D721Med (cell line): ENCODE results near the gene LDLRAD4.

ENCODE experiments used
- DNase-seq: peaks from one replicate; pipeline ENCODE4 v3.0.0; 2011; ENCODE audit warnings: low spot score; ENCODE audit not compliant: insufficient read length
- FAIRE-seq: peaks from 2 replicates; lab custom pipeline; 2011; peaks lifted over from hg19 to GRCh38; lab: Jason Lieb, UNC
- TF ChIP-seq, protein P1 (sequence below): IDR thresholded peaks from 2 replicates; pipeline ENCODE4 v1.5.1; 2012; ENCODE audit warnings: mild to moderate bottlenecking, control low read depth; ENCODE audit not compliant: insufficient read depth; ENCODE audit errors: missing control alignments

Gene LDLRAD4

DNA sequence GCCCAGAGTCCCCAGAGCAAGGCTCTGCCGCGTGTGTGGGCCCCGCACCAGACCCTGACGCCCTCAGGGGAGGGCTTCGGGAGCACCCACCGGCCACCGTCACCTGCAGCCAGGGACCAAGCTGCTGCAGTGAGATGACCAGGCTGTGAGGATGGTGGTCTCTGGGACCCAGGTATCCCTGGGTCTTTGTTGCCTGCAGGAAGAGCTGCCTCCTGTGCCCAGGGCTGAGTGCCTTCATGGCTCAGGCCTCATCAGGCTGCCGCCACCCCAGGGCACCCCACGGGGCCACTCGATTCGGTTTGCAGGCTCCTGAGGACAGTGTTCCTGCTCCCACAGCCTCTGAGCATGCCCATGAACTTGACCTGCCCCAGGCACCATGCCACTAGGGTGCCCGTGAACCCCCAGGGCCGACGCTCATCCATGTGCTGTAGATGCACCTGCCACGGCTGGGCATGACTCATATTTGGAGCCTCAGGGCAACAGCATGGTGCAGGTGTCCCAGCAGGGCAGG, 398.0 kb downstream of the LDLRAD4 start:
- TF ChIP-seq, protein P1, sequence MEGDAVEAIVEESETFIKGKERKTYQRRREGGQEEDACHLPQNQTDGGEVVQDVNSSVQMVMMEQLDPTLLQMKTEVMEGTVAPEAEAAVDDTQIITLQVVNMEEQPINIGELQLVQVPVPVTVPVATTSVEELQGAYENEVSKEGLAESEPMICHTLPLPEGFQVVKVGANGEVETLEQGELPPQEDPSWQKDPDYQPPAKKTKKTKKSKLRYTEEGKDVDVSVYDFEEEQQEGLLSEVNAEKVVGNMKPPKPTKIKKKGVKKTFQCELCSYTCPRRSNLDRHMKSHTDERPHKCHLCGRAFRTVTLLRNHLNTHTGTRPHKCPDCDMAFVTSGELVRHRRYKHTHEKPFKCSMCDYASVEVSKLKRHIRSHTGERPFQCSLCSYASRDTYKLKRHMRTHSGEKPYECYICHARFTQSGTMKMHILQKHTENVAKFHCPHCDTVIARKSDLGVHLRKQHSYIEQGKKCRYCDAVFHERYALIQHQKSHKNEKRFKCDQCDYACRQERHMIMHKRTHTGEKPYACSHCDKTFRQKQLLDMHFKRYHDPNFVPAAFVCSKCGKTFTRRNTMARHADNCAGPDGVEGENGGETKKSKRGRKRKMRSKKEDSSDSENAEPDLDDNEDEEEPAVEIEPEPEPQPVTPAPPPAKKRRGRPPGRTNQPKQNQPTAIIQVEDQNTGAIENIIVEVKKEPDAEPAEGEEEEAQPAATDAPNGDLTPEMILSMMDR: no peak
- no peak for DNase-seq
- FAIRE-seq: no peak

- DNase-seq: no peak
- no peak for FAIRE-seq
Observed at GRCh38 chr18:13617826-13618515, 399.4 kb downstream of the LDLRAD4 start.

DNA sequence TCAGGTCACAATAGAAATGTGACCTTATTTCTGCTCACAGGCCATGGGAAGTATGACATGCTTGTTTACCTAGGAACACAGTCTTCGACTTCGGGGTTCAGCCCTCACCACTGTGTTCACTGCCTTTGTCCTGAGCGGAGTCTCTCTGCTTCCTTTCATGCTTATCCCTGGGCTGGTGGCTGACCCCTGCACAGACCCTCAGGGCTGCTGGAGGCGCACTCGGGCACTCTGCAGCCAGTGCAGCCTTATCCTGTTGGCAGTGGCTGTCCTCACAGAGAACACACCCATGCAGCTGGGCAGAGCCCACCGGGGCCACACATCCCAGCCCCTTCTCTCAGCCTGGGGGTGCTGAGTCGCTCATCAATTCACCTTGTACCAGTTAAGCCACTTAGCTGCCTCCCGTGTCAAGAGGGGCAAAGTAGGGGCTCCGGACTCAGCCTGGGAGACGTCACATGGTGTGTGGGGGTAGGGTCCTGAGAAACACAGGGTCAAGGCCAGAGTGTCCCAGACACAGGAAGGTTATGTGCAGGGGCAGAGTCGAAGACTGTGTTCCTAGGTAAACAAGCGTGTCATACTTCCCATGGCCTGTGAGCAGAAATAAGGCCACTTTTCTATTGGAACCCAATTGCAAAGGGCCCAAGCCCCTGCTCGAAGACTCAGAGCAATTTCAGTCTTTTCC, 400.3 kb downstream of the LDLRAD4 start:
- TF ChIP-seq, protein P1: no peak
- DNase-seq (no peak), FAIRE-seq (no peak)

More at GRCh38 chr18:13617826-13618515, 399.4 kb downstream of the LDLRAD4 start:
- TF ChIP-seq, protein P1: no peak

DNA sequence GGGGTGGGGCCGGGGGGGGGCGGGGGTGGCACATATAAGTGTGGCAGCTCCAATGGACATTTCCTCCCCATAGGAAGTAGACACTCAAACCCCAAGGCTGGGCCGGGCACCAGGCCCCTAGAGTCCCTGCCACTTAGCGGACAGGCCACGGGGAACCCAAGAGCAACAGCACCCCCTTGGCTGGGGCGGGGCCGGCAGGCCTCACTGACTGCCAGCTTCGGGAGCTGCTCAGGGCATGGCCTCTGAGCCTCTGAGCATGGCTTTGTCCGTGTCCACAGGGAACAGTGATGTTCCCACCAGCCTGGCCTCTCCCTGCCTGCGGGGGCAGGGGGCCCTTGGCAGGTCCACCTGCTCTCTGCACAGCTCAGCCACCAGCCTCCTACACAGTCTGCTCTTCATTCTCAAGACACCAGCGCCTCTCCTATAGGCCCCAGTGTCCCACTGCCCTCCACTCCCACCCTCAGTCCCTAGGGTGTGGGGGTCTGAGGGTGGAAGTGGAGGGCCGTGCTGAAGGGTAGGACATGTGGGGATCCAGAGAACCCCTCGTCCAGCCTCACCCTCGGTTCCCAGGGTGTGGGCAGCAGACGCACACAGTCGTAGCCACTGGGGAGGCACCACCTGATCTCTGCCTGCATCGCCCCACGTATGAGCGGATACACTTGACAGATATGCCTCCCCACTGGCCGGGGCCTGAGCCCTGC, 401.1 kb downstream of the LDLRAD4 start:
- TF ChIP-seq, protein P1: no peak
- no peak for DNase-seq
- FAIRE-seq: no peak

GRCh38 chr18:13620206-13620672, 401.7 kb downstream of the LDLRAD4 start:
- no peak for DNase-seq
- TF ChIP-seq, protein P1: no peak
- no peak for FAIRE-seq

- no peak for DNase-seq
- TF ChIP-seq, protein P1: no peak
- FAIRE-seq: no peak
Observed at GRCh38 chr18:13620818-13621445, 402.4 kb downstream of the LDLRAD4 start.
